DMS114 treated with DMSO at 0.1 percent for 48 hours (cell line): Measurements from ENCODE around the gene SCLT1.
"Not testable (repeated sequence)": the region's sequence is repeated elsewhere in the genome, so short reads cannot be mapped to it uniquely, and the experiment has no call there.

Experiments used
- DNase-seq: peaks from one replicate; lab custom pipeline; 2025; ENCODE audit not compliant: unreplicated experiment; lab: John Stamatoyannopoulos, UW

SCLT1 gene

DNA sequence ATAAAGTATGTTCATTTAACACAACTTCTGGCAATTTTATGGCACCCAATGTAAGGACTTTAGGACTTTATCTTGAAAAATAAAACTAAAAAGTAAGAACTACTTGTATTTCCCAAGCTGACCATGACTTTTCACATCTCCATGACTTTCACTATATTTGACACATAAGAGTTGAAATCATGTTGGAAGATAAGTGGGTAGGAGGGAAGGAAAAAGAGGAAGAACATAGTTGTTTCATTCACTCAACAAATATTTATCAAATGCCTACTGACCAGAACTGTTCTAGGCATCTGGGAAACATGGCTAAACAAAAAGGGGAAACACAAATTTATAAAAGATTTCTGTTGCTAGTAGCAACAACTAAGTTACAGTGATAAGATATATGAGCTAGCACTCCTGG lies 16.0 kb downstream of the SCLT1 start:
- no peak for DNase-seq

DNA sequence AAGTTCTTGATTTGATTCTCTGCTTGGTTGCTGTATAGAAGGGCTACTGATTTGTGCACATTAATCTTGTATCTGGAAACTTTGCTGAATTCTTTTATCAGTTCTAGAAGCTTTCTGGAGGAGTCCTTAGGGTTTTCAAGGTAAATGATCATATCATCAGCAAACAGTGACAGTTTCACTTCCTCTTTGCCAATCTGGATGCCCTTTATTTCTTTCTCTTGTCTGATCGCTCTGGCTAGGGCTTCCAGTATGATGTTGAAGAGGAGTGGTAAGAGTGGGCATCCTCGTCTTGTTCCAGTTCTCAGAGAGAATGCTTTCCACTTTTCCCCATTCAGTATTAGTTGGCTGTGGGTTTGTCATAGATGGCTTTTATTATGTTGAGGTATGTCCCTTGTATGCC lies 23.8 kb downstream of the SCLT1 start:
- DNase-seq: not testable (repeated sequence)

DNA sequence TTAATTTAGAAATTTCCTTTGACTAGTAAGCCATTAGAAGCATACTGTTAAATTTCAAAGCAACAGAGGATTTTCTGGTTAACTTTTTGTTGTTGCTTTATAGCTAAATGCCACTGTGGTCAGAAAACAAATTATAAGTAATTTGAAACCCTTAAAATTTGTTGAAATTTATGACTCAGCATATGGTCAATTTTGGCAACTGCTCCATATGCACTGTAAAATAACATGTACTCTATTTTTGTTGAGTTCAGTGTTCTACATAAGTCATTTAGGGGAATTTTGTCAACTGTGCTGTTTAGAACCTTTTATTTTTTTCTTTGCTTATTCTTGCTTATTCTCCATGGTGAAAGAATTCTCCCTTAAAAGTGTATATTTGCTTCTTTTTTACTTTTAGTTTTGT lies 28.6 kb downstream of the SCLT1 start:
- no peak for DNase-seq

DNA sequence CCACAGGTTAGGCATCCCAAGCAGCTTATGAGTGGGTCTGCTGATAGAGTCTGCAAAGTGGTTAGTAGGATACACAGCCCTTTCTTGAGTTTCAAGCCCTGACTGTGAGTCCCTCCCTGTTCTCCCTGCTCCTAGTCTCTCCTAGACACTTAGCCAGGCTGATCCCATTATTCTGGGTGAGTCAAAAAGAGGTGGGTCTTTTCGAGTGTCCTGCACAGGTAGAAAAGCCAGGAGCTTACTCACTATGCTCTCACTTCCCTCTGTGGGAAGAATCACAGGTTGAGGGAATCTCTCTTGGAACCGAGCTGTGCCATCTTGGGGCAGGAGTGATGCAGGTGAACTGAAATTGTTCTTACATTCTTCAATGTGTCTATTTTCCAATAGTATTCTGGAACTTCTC lies 29.7 kb downstream of the SCLT1 start:
- no peak for DNase-seq

DNA sequence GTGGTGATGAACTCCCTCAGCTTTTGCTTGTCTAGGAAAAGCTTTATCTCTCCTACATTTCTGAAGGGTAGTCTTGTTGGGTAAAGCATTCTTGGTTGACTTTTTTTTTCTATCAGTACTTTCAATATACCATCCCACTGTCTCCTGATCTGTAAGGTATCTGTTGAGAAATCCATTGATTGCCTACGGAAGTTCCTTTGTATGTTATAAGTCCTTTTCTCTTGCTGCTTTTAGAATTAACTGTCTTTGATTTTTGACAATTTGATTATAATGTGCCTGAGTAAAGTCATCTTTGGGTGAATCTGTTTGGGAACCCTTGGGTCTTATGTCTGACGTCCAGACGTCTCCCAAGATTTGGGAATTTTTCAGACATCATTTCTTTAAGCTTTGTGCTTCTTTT lies 30.8 kb downstream of the SCLT1 start:
- DNase-seq: no peak

DNA sequence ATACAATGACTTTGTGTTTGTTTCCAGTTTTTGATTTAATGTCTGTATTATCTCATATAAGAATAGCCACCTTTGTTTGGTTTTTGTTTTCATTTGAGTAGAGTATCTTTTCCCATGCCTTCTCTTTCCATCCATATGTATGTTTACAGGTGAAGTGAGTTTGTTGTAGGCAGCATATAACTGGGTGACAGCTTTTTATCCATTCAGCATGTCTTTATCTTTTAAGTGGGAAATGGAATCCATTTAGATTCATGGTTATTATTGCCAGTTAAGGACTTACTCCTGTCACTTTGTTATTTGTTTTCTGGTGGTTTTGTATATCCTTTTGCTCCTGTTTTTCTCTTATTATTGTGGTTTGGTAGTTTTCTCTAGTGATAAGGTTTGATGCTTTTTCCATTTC lies 34.3 kb downstream of the SCLT1 start:
- DNase-seq: no peak

DNA sequence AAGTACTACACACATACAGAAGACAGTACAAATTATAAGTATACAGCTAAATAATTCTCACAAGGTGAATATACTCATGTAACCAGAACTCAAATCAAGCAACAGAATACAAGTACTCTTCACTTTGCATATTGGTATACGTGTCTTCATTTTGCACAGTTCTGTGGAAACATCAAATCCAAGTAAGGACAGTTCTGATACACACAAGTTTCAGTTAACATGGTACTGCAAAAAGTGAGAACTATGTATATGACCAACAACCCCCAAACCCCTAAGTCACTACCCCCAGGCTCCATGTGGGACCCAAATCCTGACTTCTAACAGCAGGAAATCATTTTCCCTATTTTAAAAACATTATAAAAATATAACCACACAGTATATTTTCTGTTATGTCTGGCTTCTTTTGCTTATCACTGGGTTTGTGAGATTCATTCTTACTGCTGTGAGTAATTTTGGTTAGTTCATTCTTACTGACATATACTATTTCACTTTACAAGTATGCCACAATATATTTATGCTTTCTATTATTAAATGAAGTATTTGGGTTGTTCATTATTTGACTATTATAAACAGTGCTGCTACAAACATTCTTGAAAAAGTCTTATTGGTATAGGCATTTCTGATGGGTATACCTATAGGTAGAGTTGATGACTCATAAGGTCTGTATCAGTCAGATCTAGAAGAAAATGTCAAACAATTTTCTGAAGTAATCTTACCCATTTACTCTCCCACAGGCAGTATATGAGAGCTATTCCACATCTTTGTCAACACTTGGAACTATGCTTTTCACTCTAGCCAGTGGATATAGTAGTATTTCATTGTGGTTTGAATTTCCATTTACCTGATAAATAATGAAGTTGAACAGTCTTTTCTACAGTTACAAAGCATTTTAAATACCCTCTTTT lies 47.0 kb downstream of the SCLT1 start:
- no peak for DNase-seq

DNA sequence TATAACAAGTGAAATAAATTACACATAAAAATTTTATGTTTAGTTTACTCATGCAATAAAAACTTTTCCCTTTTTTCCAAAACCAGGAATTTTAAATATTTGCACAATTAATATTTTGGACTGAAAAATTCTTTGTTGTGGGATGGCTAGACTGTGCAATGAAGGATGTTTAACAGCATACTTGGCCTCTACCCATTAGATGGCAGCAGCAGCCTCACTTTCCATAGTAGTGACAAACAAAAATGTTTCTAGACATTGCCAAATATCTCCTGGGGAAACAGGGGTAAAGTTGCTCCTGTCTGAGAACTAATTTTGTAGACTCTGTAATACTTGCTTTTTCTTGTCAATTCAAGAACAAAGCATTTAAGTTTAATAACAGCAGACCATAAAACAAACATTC lies 49.8 kb downstream of the SCLT1 start:
- DNase-seq: no peak

DNA sequence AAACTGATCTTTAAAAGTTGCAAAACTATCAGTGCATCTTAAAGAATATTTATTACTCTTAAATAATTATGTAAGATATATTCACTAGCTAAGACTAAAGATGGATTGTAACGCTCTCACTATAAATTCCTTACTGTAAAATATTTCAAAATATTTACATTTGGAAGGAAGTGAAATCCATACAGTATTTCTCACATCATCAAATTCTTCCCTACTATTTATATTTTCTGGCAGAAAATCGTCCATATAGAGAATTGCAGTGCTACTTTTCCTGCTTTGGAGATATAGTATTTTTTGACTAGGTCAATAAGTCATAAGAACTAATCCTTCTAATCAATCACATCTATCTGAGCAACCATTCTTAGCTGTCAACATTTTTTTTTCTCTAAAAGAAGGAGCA lies 52.9 kb downstream of the SCLT1 start:
- no peak for DNase-seq

DNA sequence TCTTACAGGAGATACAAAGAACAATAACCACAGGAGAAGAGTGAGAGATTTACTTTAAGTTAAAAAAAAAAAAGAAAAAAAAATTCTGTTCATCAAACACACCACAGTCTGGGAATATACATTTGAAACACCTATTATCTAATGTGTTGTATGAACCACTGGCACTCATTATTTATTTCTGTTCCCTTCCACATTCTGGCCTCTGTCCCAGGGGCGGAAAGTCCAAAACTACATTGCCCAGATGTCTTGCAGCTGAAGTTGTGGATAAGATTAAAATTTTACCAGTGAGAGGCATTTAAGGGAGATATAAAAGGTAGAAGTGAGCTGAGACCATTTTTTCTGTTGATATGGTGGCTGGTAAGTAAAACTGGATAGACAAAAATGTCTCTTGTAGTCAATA lies 56.2 kb downstream of the SCLT1 start:
- no peak for DNase-seq

DNA sequence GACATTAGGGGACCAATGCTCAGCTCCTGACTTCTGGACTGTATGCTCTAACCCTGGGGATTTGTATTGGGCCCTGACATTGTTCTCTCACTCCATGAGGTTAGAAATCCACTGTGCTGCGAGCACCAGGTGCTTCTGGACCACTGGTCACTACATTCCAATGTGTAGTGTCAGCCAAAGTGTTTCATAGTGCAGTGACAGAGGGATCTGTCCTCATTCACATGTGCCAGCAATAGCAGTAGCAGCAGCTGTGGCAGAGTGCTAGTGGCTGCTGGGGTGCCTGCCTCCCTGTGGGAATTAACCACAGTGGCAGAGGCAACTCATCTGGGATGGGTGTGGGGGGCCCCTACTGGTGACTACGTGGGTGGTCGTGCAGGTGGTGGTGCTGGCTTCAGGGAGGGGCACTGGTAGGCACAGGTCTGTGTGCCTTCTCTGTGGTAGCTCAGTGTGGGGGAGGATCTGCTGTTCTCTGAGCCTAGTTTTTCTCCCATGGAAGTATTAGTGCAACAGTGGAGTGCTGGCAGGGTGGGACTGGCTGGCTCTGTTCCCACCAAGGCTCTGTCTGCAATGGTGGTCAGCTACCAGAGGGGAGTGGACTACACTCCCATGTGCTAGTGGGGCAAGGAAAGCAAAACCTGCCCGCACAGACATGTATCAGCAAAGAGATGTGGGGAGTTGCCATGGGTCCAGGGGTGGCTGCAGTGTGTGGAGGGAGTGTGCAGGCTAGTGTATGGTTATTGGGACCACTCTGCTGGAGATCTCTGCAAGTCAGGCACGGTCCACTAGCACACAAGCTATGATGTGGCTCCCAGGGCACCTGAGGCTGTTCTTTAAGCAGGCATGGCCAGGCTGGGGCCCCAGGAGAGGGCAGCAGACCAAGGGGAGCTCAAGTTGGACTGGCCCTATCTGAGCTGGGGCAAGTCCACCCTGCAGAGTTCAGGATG lies 78.5 kb downstream of the SCLT1 start:
- DNase-seq: no peak

DNA sequence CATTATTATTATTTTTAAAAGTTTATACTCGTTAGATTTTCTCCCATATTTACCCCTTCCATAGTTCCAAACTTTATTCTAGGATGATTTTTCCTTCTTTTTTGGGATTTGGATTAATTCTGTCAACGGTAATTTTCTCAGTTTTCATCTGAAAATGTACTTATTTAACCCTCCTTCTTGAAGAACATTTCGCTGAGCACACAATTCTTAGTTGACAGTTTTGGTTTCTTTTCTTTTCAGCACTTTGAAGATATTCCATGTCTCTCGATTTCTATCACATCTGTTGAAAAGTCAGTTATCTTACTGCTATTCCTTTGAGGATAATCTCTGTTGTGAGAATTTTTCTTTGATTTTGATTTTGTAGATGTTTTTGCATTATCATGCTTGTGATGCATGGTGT lies 85.2 kb downstream of the SCLT1 start:
- DNase-seq: no peak

DNA sequence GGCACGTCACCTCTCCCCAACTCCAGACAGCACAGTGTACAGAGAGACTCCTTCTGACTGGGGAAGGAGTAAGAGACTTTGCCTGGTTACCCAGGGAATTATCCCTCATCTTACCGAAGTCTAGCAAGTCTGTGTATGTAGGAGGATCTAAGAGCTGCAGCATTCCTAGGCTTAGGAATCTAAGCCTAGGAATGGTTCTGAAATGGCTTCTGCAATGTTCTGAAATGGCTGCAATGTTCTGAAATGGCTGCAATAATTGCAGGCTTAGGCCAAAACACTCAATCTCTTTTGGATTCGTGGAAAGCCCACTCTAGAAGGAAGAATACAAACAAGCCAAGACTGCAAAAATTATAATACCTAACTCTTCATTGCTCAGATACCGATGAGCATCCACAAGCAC lies 106.4 kb downstream of the SCLT1 start:
- DNase-seq: no peak

DNA sequence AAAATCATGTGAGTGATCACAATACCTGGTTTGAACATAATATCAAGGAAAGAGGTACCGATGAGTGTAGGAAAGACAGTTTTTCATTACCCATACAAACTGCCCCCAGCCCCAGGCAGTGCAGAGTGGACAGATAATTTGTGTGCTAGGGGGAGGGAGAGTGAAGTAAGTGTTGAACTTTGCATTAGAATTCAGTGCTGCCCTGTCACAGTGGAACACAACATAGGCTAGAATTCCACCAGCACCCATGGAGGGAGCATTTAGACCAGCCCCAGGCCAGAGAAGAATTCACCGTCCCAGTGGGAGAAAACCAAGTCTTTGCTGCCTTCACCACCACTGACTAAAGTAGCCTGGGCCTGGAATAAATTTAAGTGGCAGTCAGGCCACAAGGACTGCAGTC lies 107.3 kb downstream of the SCLT1 start:
- DNase-seq: no peak

DNA sequence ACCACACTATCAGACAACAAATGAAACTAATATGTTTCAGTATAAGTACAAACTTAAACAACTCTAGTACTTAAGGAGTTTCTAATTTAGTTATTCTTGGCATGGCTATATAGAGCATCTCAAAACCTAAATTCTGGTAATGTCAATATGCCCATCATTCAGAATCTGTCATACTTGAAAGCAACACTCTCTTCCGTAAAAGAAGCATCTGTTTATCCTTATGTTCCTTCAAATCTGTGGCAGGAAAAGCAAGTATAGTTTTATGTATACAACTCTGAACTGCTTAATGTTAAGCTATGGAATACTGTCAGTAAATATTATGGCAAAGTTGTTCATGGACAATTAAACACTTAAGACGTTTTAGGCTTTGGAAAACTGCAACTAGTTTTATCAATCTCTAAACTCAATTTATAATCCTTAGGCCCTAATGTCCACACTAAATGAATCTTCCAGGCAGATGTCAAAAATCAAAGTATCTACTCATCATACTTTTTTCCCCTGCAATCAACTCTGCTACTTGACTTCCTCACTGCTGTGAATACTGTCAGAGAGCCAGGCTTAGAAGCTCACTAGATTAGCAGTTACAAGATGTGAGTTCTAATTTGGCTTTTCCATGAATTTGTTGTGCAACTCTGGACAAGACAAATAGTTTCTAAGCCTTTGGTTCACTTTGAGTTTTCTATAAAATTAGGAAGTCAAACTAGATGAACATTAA lies 109.4 kb downstream of the SCLT1 start:
- DNase-seq: no peak

DNA sequence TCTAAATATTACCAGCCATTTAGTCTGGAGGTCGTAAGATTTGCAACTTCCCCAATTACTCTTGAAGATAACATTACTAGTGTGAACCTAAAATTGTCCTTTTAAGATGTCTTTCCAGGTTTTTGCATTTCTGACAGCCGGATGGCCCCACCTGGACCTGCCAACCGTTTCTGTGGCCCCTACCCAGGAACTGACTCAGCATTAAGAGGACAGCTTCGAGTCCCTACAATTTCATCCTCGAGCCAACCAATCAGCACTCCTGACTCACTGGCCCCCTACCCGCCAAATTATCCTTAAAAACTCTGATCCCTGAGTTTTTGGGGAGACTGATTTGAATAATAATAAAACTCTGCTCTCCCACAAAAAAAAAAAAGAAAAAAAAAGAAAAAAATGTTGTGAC lies 112.0 kb downstream of the SCLT1 start:
- no peak for DNase-seq

DNA sequence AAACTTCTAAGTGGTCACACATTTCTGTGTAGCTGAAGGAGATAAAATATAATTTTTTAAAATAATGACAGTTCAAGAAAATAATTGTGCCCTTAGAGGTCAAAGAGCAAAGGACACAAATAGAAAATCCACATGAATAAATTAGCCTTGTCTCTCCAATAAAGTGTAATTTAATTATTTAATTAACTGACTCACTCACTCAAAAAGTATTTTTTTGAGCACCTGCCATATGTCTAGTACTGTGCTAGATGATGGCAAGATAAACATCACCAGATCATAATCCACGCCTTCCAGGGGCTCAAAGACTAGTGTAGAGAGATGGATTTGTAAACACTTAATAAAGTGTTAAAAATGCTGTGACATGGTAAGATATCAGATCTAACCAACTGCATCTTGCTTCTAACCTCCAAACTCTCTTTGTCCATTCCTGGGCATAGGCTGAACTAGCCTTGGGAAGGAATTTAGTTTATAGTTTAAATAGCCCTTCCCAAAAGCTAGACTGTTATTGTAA lies 112.5 kb downstream of the SCLT1 start:
- DNase-seq: no peak

DNA sequence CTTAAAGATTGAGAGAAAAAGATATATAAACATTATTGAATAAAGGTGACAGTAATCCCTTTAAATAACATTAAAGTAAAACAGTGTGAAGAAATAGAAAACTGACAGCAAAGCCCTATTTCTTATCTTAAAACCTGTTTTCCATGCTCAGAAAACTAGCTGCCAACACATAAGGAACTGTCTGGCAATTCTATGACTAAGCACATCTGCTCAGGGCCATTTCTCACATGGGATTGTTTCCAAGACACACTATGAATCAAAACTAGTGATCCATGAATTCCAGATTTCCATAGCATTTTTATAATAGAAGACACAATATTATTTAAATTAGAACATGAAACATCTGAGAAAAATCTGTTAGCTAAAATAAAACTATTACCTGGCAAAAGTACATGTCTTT lies 113.4 kb downstream of the SCLT1 start:
- no peak for DNase-seq

DNA sequence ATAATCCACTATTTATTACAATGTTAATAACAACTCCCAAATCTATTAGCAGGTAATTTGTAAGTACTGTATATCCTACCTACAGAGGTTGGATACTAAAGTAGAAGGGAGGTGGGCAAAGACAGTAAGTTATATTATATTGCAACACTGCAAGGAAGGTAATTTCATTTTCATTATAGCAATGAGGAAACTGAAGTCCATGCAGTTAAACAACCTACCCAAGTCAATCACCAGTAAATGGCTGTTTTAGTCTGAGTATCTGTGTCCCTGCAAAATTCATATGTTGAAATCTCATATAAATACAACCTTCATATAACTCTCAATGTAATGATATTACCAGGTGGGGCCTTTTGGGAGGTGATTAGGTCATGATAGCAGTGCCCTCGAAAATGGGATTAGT lies 114.4 kb downstream of the SCLT1 start:
- no peak for DNase-seq

DNA sequence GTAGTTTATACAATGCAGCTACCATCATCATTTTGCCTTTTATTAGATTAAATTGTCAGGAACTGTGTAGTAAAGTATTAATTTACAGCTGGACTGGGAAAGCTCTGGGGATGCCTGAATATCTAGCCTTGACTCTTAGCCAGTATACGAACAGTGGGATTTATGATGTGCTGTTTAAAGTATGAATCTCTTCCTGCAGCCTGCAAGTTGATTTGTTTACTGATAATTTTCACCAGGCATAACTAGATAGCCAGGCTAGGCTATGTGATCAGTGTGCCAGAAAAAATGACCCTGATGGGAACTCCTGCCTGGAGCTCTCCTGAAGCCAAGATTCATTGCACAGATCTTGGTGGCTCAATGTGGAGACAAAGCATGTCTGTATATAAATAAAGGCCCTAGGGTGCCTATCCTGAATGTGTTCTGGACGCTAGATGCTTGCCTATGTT lies 119.2 kb downstream of the SCLT1 start:
- no peak for DNase-seq

DNA sequence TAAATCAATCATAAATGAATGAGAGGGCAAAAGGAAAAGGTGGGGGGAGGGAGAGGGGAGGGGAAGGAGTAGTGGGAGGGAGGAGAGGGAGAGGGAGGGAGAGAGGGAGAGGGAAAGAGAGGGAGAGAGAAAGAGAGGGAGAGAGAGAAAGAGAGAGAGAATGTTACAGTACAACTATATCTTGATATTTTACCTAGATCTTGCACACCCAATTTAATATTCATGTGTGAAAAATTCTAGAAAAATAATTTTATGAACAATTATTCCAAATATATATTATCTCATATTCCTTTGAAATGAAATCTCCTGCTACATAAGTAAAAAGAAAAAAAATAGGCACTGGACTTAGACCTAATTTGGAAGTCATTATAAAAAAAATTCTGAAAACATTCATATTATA lies 120.0 kb downstream of the SCLT1 start:
- no peak for DNase-seq
